D721Med (cell line): Measurements from ENCODE around the gene EEF1G.

Experiments used
- DNase-seq: peaks from one replicate; pipeline ENCODE4 v3.0.0; 2011; ENCODE audit warnings: low spot score; ENCODE audit not compliant: insufficient read length
- FAIRE-seq: peaks from 2 replicates; lab custom pipeline; 2011; peaks lifted over from hg19 to GRCh38; lab: Jason Lieb, UNC
- TF ChIP-seq, protein P1 (sequence below): IDR thresholded peaks from 2 replicates; pipeline ENCODE4 v1.5.1; 2012; ENCODE audit warnings: mild to moderate bottlenecking, control low read depth; ENCODE audit not compliant: insufficient read depth; ENCODE audit errors: missing control alignments

EEF1G gene

DNA sequence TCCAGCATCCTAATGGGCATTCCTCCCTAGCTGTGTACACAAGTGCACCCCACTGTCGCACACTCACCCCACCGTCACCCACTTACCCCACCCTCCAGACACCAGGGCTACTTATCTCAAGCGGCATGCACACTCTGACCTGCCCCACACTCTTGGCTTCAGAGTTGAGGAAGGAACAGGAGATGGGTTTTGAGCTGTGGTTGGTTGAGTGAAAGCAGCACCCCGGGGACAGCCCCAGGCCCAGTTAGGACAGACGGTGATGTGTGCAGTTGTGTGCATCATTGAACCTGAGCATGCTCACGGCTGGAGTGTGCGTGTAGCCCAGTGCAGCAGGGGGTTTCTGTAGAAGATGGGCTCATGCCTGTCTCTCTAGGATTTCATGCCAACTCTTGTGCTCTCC is 59.5 kb downstream of the EEF1G start:
- FAIRE-seq = no peak
- TF ChIP-seq, protein P1, sequence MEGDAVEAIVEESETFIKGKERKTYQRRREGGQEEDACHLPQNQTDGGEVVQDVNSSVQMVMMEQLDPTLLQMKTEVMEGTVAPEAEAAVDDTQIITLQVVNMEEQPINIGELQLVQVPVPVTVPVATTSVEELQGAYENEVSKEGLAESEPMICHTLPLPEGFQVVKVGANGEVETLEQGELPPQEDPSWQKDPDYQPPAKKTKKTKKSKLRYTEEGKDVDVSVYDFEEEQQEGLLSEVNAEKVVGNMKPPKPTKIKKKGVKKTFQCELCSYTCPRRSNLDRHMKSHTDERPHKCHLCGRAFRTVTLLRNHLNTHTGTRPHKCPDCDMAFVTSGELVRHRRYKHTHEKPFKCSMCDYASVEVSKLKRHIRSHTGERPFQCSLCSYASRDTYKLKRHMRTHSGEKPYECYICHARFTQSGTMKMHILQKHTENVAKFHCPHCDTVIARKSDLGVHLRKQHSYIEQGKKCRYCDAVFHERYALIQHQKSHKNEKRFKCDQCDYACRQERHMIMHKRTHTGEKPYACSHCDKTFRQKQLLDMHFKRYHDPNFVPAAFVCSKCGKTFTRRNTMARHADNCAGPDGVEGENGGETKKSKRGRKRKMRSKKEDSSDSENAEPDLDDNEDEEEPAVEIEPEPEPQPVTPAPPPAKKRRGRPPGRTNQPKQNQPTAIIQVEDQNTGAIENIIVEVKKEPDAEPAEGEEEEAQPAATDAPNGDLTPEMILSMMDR = no peak
- DNase-seq = no peak

DNA sequence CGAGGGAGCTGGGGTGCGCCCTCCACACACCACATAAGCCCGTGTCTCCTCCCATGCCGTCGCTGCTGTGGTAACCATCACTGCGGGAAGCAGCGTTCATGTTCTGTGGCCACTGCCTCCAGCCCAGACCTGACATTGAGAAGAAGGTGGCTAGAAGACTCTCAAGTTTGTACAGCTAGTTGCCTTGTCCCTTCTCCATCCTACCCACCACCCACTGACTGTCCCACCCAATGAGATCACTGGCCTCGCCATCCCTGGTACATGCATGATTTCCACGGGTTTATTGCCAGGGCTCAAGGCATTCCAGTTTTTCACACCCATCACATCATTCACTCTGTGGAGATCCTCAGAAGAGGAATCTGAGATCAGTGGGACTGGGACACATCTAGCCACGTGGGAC is 60.1 kb downstream of the EEF1G start:
- TF ChIP-seq, protein P1 = no peak
- FAIRE-seq = no peak
- no peak for DNase-seq

DNA sequence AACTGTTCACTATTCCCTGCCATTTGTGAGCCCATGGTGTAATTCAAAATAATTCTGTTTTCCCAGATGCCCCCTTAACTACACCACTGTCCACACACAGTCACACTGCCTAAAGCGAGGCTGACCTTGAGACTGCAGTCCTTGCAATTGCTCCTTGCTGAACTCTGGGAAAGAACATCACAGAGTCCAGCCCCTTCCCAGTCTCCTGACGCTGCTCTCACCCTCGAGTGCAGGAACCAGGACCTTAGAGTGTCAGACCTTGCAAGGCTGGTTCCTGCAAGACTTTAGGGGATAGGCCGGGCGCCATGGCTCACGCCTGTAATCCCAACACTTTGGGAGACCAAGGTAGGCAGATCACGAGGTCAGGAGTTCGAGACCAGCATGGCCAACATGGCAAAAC is 60.7 kb downstream of the EEF1G start:
- no peak for DNase-seq
- FAIRE-seq = no peak
- TF ChIP-seq, protein P1 = no peak
